ENCODE measurements around the gene L3HYPDH. TPM values are rescaled to one million over a fixed set of nuclear protein-coding genes. Genes with fewer than 3 reads are reported as not detected.

Gene L3HYPDH
- total RNA-seq: 52.9 and 64.8 TPM in 2 replicates

DNA sequence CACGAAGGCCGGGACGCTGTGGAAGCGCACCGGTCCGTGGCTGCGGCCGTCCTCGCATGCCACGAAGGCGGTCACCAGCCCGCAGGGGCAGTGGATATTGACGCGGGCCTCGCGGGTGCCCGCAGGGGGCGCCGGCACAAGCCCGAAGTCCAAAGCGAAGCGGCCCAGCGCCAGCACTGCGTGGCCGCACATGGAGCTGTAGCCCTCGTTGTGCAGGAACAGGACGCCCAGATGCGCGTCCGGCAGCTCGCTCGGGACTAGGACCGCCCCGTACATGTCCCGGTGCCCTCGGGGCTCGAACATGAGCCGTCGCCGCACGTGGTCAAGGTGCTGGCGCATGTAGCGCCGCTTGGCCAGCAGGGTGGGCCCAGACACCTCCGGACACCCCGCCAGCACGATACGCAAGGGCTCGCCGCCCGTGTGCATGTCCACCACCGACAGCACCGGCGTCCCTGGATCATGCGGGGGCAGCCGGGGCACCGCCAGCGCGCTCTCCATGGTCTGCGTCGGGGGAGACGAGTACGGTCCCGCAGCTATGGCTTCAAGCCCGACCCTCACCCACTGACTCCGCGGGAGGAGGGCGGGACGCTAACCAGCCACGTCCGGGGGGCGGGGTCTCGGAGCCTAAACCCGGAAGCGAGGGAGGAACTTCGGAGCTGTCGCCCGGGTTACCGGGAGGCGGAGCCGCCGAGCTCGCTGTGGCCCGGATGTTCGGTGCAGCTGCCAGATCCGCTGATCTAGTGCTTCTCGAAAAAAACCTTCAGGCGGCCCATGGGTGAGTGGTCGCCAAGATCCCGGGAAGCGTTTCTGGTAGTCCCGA, at the start of gene L3HYPDH, which contains the start of gene JKAMP:
Gene L3HYPDH, minus strand, starts transcription at position 590 of the 820 bp plus-strand sequence. Its CDS starts 92 bp downstream, at position 498.
Gene JKAMP, plus strand, starts transcription at position 699 of the 820 bp plus-strand sequence. Its CDS starts 73 bp downstream, at position 772.

DNA sequence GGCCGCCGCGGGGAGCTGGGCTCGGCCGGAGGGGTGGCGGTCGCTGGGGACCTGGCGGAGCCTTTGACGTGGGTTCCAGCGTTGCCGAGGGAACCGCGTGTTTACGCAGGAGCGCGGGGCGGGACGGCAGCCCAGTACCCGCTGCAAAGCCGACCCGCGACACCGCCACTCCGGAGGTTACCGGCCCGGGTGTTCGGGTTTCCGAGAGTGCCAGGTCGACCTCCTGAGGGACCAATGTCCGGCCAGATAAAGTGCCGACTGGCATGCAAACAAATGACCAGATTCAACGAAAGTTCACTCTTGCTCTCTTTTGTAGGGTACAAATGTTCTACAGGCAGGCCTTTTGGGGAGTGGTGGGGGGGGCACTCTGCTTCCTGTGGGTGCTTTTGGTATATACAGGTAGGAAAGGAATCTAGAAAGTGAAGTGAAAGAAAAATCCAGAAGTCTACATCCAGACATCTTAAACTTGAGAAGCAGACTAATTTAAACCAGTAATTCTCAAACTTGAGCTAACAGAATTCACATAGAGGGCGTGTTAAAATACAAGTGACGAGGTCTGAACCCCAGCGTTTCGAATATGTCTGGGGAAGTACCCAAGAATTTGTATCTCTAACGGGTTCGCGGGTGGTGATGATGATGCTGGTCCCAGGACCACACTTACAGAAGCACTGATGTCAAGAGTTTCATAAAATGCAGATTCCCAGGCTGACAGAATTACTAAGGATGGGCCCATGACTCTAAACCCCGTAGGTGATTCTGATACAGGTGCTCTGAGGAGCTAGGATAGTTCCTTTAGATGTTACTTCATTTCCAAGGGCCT, 18.7 kb downstream of the L3HYPDH start, which contains the start of gene GPR135:
Gene GPR135, minus strand, starts transcription at position 65 of the 820 bp plus-strand sequence. CDS start 154 bp downstream, outside the sequence.

Other genes with a start within 250 kb of the L3HYPDH start
- 1.7 and 3.1 TPM in 2 replicates for gene GPR135, start 19.0 kb downstream of the L3HYPDH start, total RNA-seq
- 106 and 120 TPM in 2 replicates for gene JKAMP, start 109 bp upstream of the L3HYPDH start, total RNA-seq
- not detected in 2 replicates for gene CCDC175, start 92.4 kb upstream of the L3HYPDH start, total RNA-seq

All from regular cardiac myocyte (primary cell).